Glutamatergic neuron (in vitro differentiated cells): ENCODE results near the gene DYNLT3. TPM values are rescaled to one million over a fixed set of nuclear protein-coding genes. Genes with fewer than 3 reads are reported as not detected.

Experiments used
- DNase-seq: peaks from one replicate; pipeline ENCODE4 v3.0.0; 2022
- H3K27ac Mint-ChIP-seq: one replicate; pipeline ENCODE4 v1.8.0; 2020; ENCODE audit warnings: mild to moderate bottlenecking, mixed read lengths, inconsistent platforms; ENCODE audit not compliant: unreplicated experiment
- H3K27me3 Mint-ChIP-seq: one replicate; pipeline ENCODE4 v1.8.0; 2020; ENCODE audit warnings: mild to moderate bottlenecking, moderate library complexity, mixed read lengths, inconsistent platforms; ENCODE audit not compliant: unreplicated experiment
- H3K36me3 Mint-ChIP-seq: one replicate; pipeline ENCODE4 v1.8.0; 2020; ENCODE audit warnings: mild to moderate bottlenecking, mixed read lengths, inconsistent platforms; ENCODE audit not compliant: unreplicated experiment
- H3K4me1 Mint-ChIP-seq: one replicate; pipeline ENCODE4 v1.8.0; 2020; ENCODE audit warnings: mild to moderate bottlenecking, low read depth, mixed read lengths, inconsistent platforms; ENCODE audit not compliant: unreplicated experiment
- H3K4me3 Mint-ChIP-seq: one replicate; pipeline ENCODE4 v1.8.0; 2020; ENCODE audit warnings: mild to moderate bottlenecking, mixed read lengths, inconsistent platforms; ENCODE audit not compliant: unreplicated experiment
- H3K9me3 Mint-ChIP-seq: one replicate; pipeline ENCODE4 v1.8.0; 2020; ENCODE audit warnings: mild to moderate bottlenecking, moderate library complexity, mixed read lengths, inconsistent platforms; ENCODE audit not compliant: unreplicated experiment
- total RNA-seq: library from RNA; stranded (reverse); fragmentation: NEBNext Ultra II Directional; extraction: Animal tissue kit (Norgen Biotek cat#: 25700); gene quantifications from one replicate; pipeline ENCODE4 v1.2.1, GENCODE V29; 2021; ENCODE audit not compliant: unreplicated experiment
- TF ChIP-seq, protein P1 (sequence below): fragments of 200-600 bp; sonication (generic); IDR thresholded peaks from one replicate; pipeline ENCODE4 v1.5.0; 2021; ENCODE audit not compliant: partially characterized antibody, unreplicated experiment

Gene DYNLT3
- total RNA-seq, 1 donor from 2014 or later: 13.4 TPM

DNA sequence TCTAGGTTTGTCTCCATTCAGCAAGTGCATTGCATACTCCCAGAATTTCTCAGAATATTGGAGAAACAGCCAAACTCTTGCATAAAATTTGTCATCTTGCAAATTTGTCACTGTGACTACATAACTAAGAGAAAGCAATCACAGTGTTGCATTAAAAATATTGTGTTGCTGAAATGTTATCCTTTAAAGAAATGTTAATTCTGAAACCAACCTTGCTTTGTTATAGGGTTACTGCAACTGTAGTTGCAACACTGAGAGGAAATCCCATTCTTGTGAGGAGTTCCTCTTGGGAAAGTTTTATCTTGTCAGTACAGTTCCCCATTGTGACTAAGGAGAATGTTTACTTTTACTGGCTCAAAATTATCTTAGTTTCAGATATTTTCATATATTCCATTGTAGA is 46.7 kb downstream of the DYNLT3 start:
- H3K9me3 Mint-ChIP-seq: no peaks in the 10 kb centered on the region
- H3K27me3 Mint-ChIP-seq: peaks cover 2% of the 10 kb centered on the region
- H3K4me3 Mint-ChIP-seq: no peak overlapping the region
- H3K27ac Mint-ChIP-seq: no peak overlapping the region
- H3K4me1 Mint-ChIP-seq: no peaks in the 10 kb centered on the region
- H3K36me3 Mint-ChIP-seq: no peaks in the 10 kb centered on the region
- no peak for DNase-seq
- TF ChIP-seq, protein P1, sequence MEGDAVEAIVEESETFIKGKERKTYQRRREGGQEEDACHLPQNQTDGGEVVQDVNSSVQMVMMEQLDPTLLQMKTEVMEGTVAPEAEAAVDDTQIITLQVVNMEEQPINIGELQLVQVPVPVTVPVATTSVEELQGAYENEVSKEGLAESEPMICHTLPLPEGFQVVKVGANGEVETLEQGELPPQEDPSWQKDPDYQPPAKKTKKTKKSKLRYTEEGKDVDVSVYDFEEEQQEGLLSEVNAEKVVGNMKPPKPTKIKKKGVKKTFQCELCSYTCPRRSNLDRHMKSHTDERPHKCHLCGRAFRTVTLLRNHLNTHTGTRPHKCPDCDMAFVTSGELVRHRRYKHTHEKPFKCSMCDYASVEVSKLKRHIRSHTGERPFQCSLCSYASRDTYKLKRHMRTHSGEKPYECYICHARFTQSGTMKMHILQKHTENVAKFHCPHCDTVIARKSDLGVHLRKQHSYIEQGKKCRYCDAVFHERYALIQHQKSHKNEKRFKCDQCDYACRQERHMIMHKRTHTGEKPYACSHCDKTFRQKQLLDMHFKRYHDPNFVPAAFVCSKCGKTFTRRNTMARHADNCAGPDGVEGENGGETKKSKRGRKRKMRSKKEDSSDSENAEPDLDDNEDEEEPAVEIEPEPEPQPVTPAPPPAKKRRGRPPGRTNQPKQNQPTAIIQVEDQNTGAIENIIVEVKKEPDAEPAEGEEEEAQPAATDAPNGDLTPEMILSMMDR: no peak

DNA sequence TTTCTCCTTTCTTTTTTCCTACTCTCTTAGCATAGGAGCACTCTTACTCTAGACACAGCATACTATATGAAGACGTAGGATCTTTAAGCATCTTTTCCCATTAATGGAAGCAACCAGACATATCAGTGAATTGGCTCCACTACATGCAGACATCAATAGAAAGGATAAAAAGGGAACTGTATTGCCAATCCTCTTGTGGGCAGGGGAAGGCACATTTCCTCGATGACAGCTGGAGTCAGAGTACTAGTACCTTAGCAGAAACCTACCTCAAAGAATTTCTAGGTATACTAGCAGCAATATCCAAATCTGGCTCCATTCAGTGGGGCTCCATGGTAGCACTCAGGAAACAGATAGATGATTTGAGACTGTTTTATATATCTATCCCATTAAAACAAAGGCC is 47.4 kb downstream of the DYNLT3 start:
- no peak for DNase-seq
- no peaks in the 10 kb centered on the region for H3K4me1 Mint-ChIP-seq
- no peaks in the 10 kb centered on the region for H3K9me3 Mint-ChIP-seq
- no peak overlapping the region for H3K4me3 Mint-ChIP-seq
- TF ChIP-seq, protein P1: no peak
- H3K27ac Mint-ChIP-seq: no peak overlapping the region
- peaks cover 2% of the 10 kb centered on the region for H3K27me3 Mint-ChIP-seq
- no peaks in the 10 kb centered on the region for H3K36me3 Mint-ChIP-seq

DNA sequence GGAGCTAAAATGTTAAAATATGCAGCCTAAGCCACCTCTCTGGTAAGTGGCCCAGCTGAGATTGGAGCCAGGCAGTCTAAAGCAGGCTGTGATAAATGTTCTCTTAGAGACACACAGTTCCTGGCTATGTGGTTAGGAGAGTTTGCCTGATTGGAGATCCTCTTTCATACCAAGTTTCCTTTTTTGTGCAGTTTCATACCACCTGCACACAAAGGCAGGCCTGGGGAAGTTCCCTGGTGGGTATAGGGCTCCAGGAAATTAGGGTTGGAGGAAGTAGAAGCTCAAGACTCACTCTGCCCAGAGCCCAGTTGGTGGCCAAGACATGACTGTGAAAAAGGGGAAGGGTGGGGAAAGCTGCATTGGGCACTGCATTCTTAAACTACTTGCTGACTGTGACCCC is 50.6 kb downstream of the DYNLT3 start:
- Mint-ChIP-seq H3K4me1 (no peaks in the 10 kb centered on the region), H3K4me3 (no peak overlapping the region), H3K36me3 (no peaks in the 10 kb centered on the region), H3K27ac (no peak overlapping the region), H3K9me3 (no peaks in the 10 kb centered on the region), H3K27me3 (peaks cover 2% of the 10 kb centered on the region)
- TF ChIP-seq, protein P1: no peak
- no peak for DNase-seq

DNA sequence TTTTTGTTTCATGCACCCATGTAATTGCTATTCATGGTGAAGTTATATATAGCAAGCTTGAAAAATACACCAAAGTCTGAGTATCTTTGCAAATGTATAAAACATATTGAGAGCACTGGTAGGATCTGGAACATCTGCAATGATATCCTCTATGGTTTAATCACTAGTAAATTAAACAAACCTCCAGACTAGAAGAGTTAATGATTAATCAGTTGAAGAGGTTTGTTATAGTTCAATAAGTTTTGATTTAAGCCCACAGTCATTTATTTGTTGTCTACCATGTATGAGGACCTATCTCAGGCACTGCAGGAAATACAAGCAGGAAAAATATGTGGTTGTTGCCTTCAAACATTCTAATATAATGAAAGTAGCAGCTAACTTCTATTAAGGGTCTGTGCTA is 51.1 kb downstream of the DYNLT3 start:
- Mint-ChIP-seq H3K27ac (no peak overlapping the region), H3K9me3 (no peaks in the 10 kb centered on the region), H3K27me3 (no peaks in the 10 kb centered on the region), H3K4me3 (no peak overlapping the region), H3K4me1 (no peaks in the 10 kb centered on the region), H3K36me3 (no peaks in the 10 kb centered on the region)
- TF ChIP-seq, protein P1: no peak
- DNase-seq: no peak

Other genes starting within 250 kb of the DYNLT3 start
- 7.4 TPM for gene XK, start 161.8 kb downstream of the DYNLT3 start, total RNA-seq
- gene CYBB, start 67.5 kb downstream of the DYNLT3 start, total RNA-seq: 0.61 TPM
- gene SYTL5, start 159.0 kb upstream of the DYNLT3 start, total RNA-seq: not detected